Measurements from ENCODE around the gene MTF2. TPM values are rescaled to one million over a fixed set of nuclear protein-coding genes. Genes with fewer than 3 reads are reported as not detected.

Gene MTF2
- total and polyA plus RNA-seq, 2 experiments from 2014 or later, result 82.1 to 133 TPM

- Histone ChIP-seq H3K27ac (ENCODE audit: low read depth) (no peak overlapping the region), H3F3A (replicated peaks; ENCODE audit: low read depth) (no peaks in the 10 kb centered on the region), H3K36me3 (ENCODE audit: insufficient read depth) (no peaks in the 10 kb centered on the region), H3K9me2 (ENCODE audit: insufficient read depth) (no peaks in the 10 kb centered on the region), H3K4me3 (no peak overlapping the region), H2AFZ (peak overlapping the region; percentile 78; the same call in 1 of the 2 replicates), H4K20me1 (replicated peaks; ENCODE audit: insufficient read depth) (no peaks in the 10 kb centered on the region), H3K79me2 (replicated peaks; ENCODE audit: insufficient read depth) (no peaks in the 10 kb centered on the region), H3K27me3 (ENCODE audit: insufficient read depth) (no peaks in the 10 kb centered on the region), H3K4me2 (no peak overlapping the region), H3K4me1 (ENCODE audit: insufficient read depth) (peaks cover 7% of the 10 kb centered on the region; the same call in 1 of the 2 replicates)
- DNase-seq (ENCODE audit: low spot score) (no peak), ATAC-seq (no peak)
- Mint-ChIP-seq H3K36me3 (ENCODE audit: low read depth) (no peaks in the 10 kb centered on the region), H3K4me3 (no peak overlapping the region), H3K9me3 (no peaks in the 10 kb centered on the region), H3K27ac (no peak overlapping the region), H3K4me1 (no peaks in the 10 kb centered on the region; the same call in 1 of the 3 replicates), H3K27me3 (ENCODE audit: insufficient read depth, low read depth, poor library complexity) (no peaks in the 10 kb centered on the region)
- TF ChIP-seq ZNF462 (CRISPR knock-in tag; IDR thresholded peaks at IDR 0.05) (no peak), NANOG (IDR thresholded peaks at IDR 0.05; ENCODE audit: borderline replicate concordance) (no peak), EZH2 (IDR thresholded peaks at IDR 0.05; ENCODE audit: low read depth, unreplicated experiment) (no peak), STAT1 (IDR thresholded peaks at IDR 0.05; ENCODE audit: unreplicated experiment) (no peak), ZNF114 (CRISPR knock-in tag; IDR thresholded peaks at IDR 0.05) (no peak), POLR2AphosphoS5 (IDR thresholded peaks at IDR 0.05; ENCODE audit: low read depth) (no peak), CREB1 (CRISPR knock-in tag; IDR thresholded peaks at IDR 0.05; ENCODE audit: low read depth) (no peak), EZH2phosphoT487 (IDR thresholded peaks at IDR 0.05; ENCODE audit: unreplicated experiment) (no peak), REST (IDR thresholded peaks at IDR 0.05; ENCODE audit: unreplicated experiment) (no peak), ZNF331 (CRISPR knock-in tag; IDR thresholded peaks at IDR 0.05; ENCODE audit: low read depth) (no peak), JUNB (IDR thresholded peaks at IDR 0.05; ENCODE audit: unreplicated experiment) (no peak), CTCF (conservative IDR thresholded peaks at IDR 0.05; ENCODE audit: low read depth in 2 of 2) (no peak)
- TF ChIP-seq, protein P1, sequence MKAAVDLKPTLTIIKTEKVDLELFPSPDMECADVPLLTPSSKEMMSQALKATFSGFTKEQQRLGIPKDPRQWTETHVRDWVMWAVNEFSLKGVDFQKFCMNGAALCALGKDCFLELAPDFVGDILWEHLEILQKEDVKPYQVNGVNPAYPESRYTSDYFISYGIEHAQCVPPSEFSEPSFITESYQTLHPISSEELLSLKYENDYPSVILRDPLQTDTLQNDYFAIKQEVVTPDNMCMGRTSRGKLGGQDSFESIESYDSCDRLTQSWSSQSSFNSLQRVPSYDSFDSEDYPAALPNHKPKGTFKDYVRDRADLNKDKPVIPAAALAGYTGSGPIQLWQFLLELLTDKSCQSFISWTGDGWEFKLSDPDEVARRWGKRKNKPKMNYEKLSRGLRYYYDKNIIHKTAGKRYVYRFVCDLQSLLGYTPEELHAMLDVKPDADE (IDR thresholded peaks at IDR 0.05), result no peak
These were observed 36.7 kb upstream of the MTF2 start for GRCh38 chr1:93042187-93043056.
